Stimulated activated CD4-positive, alpha-beta T cell treated with anti-CD3 and anti-CD28 coated beads, Interleukin-1b, Interleukin-23, amount 100 ng/mL, for 24 hours (primary cell): ENCODE measurements around the gene SLC6A17.

ENCODE experiments used
- DNase-seq, 4 experiments: peaks; one replicate each; pipeline ENCODE4 v3.0.0-alpha.2; 2020; ENCODE audit warnings: low read depth in 4 of 4, low spot score in 1 of 4

SLC6A17 gene

DNA sequence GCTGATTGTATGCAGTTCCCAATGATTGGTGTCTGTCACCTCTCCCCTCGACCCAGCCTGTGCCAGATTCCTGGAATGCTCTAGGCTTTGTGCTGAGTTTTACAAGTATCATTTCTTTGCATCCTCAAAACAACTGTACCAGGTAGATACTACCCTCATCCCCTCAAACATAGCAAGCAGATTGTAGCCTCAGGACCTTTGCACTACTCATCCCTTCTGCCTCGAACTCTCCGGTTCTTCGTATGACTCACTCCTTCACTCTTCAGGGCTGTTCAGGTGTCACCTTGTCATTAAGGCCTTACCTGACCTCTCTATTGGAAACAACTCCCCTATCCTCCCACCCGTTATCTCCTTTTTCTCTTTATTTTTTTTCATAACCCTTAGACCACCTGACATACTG lies 67.8 kb downstream of the SLC6A17 start:
- DNase-seq, result no peak

DNA sequence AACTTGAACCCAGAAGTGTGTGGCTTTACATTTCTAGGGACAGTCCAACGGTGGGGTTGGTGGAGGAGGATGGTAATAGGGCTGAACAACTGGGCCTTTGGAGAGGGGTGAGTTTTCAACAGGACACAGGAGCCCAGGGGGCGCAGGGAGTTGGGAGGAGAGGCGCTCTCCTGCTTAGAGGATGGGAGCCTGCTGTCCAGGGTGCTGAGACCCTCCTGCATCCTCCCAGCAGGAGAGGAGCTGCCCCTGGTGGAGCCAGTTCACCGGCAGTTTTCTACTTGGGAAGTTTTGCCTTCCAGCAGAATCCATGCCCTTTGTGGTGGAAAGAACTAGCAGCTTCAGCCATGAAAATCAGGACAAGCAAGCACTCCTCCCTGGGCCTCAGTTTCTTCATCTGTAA lies 68.4 kb downstream of the SLC6A17 start:
- DNase-seq, result no peak

DNA sequence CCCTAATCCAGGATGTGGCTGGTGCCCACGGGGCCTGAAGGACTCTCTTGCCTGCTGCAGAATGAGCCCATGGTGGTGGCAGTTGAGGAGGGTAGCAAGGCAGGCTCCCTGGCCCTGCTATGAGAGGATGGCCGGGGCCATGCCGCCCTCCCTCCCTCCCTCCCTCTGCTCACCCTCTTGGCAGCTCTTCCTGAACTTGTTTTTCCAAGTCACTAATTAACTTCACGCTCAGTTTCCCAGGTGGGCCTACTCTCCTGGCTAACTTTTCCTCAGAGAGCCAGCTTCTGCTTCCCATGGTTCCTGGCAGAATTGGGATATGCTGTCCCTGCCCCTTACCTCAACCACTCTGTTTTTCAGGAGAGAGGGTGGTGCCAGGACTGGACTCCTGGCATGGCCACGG lies 70.0 kb downstream of the SLC6A17 start:
- no peak for DNase-seq

DNA sequence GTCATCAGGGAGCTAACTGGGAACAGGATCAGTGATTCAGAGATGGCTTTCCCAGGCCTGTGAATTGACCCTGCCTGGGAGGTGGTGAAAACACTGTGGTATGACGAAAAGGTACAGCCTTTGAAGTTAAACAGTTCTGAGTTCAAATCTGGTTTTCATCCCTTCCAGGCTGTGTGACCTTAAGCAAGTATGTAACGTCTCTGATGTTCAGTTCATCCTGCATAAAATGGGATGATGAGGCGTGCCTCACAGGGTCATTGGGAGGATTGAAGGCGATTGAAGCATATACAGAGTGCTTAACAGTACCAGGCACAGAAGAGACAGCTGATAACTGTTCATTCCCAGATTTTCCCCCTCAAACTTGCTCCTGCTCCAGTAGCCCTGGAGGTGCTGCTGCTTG lies 70.8 kb downstream of the SLC6A17 start:
- no peak for DNase-seq

DNA sequence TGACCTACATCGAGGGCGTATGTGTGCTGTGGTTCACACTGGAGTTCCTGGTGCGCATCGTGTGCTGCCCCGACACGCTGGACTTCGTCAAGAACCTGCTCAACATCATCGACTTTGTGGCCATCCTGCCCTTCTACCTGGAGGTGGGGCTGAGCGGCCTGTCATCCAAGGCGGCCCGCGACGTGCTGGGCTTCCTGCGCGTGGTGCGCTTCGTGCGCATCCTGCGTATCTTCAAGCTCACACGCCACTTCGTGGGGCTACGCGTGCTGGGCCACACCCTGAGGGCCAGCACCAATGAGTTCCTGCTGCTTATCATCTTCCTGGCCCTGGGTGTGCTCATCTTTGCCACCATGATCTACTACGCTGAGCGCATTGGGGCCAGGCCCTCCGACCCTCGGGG lies 72.8 kb downstream of the SLC6A17 start:
- DNase-seq, result no peak

DNA sequence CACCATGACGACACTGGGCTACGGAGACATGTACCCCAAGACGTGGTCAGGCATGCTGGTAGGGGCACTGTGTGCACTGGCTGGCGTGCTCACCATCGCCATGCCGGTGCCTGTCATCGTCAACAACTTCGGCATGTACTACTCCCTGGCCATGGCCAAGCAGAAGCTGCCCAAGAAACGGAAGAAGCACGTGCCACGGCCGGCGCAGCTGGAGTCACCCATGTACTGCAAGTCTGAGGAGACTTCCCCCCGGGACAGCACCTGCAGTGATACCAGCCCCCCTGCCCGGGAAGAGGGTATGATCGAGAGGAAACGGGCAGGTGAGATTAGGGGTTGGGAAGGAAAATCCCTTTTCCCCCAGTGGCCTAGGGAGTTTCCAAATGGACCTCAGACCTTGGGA lies 73.3 kb downstream of the SLC6A17 start:
- no peak for DNase-seq

DNA sequence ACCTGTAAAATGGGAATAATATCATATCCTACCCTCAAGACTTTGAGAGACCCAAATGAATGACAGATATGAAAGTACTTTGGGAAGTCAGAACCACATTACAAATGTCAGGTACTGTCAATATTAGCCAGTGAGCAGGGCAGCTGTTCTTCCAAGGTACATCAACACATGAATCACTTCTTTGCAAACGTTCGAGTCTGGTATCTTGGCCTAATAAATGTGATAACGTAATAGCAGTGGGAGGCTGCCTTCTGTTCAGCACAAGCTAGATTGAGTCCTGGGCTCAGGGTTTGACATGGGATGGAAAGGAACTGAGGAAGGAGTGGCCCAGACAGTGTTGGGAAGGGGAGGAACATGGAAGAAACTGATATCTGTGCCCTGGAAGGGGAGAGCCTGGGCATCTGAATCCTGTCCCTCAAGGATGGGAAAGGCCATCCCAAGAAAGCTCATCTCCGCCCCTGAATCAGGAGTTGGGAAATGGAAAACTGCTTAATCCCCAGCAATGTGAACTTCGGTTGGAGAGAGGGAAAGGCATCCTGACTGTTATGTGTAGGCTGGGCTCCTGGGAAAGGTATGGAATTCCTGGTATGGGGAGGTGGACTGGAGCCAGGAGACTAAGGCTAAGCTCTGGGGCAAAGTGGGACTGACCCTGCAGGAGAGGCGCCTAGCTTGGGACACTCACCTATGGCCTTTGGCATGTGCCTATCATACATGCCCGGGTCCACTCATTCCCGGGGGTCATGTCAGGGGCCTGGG lies 74.1 kb downstream of the SLC6A17 start:
- DNase-seq, result no peak

DNA sequence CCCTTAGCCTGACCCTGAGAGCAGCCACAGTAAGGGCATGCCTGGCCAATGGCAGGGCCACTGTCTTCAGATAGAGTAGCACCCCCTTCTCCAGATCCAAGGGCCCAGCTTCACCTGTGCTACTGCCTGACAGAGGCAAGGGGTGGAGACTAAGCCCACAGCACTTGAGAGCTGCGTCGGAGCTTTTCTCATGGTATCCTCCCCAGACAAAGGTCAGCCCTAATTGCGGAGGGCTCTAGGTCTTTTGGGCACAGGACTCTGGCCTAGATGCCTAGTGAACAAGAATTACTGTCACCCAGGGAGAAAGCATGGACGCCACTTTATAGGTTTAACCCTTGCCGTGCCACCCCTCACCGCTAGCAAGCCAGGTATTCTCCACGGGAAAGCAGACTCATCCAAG lies 74.9 kb downstream of the SLC6A17 start:
- DNase-seq, result no peak

DNA sequence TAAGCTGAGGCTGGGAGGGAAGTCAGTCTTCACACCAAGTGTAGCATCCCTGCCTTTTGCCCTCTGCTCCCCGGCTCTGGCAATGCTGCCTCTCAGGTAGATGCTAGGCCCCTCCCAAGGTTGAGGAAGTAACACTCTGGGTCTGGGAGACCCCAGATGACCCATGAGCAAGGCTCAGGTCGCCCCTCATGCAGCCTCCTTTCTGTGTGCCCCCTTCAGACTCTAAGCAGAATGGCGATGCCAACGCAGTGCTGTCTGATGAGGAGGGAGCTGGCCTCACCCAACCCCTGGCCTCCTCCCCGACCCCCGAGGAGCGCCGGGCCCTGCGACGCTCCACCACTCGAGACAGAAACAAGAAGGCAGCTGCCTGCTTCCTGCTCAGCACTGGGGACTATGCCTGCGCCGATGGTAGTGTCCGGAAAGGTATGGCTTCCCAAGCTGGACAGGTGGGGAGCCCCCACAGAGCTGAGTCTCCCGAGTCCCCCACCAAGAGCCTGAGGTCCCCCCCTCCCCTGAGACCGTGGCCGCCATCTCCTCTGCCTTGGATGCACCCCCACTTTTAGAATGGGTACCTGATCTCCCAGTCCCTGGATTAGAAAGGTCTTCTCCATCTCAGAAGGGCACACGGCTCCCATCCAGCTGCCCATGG lies 75.6 kb downstream of the SLC6A17 start:
- DNase-seq, result no peak

DNA sequence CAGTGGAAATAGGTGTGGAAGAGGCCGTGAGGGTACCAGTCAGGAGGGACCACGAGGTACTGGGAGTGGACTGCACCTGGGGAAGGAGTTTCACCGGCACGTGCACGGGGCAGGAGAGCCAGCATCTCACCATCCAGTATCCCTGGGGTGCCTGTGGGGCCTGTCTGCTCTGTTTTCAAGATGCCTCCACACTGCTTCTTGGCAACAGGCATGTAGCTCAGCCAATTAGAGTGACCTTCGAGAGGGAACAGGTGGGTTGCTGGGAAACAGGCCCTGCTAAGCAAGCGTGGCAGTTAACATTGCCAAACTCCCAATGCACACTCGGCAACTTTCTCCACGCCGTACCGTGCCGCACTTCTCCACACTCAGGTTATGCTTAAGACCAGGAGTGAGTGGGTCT lies 77.5 kb downstream of the SLC6A17 start:
- DNase-seq, result no peak

DNA sequence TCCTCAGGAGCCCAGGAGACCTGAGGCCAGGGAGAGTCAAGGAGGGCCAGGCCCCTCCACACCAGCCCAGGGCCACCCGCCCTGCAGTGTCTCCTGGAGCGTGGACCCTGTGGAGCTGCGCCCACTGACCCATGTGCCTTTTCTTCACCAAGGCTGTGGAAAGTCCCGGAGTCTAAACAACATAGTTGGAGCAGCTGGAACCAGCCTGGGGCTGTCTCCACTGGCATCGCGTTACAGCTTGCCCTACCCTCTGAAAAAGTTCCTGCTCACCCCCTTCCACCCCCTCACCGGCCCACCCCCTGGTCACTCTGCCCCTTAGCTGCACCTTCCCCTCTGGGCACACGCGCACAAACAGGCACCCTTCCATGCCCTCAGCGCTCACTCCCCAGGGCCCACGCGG lies 78.1 kb downstream of the SLC6A17 start:
- no peak for DNase-seq

DNA sequence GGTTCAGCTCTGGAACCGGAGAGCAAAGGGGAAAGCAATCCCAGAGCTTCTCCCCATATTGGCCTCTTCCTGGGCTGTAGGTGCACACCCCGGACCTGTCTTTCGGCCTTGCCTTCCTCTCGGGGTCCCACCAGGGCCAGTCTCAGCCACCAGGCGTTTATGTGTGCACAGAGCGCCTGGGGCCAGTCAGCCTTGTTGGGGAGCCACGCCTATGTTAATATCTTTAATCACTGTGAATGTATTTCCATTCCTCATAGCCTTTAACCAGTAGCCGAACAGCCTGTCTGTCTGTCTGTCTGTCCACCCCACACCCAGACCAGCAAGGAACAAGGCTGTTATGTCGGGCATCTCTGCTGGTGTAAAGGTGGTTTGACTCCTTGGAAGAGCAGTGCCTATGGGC lies 78.6 kb downstream of the SLC6A17 start:
- DNase-seq, result no peak

DNA sequence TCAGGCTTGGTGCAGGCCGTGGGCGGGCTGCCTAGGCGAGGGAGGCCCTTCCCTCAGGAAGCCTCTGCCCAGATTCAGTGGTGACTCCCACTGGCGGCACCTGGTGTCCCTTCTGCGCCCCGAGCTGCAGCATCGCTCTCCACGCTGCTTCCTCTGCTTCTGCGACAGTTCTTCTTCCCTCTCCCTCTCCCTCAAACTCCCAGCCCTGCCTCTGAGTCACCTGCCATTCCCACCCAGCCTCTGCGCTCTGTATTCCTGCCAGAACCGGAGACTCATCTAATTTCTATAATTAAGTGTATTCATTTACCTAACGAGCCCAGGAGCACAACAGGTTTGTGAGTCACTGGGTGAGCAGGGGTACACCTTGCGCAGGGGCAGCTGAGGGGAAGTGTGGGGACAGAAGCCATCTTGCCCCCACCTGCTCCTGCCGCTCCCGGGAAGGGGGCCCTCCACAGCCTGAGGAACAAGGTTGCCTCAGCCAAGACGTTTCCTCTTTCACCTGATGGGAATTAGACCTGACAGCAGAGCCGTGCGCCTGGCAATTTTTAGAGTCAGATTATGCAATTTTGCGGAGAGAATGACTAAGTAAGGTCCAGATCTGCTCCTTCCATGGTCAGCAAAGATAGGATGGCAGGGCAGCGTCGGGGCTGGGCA lies 79.2 kb downstream of the SLC6A17 start:
- no peak for DNase-seq

DNA sequence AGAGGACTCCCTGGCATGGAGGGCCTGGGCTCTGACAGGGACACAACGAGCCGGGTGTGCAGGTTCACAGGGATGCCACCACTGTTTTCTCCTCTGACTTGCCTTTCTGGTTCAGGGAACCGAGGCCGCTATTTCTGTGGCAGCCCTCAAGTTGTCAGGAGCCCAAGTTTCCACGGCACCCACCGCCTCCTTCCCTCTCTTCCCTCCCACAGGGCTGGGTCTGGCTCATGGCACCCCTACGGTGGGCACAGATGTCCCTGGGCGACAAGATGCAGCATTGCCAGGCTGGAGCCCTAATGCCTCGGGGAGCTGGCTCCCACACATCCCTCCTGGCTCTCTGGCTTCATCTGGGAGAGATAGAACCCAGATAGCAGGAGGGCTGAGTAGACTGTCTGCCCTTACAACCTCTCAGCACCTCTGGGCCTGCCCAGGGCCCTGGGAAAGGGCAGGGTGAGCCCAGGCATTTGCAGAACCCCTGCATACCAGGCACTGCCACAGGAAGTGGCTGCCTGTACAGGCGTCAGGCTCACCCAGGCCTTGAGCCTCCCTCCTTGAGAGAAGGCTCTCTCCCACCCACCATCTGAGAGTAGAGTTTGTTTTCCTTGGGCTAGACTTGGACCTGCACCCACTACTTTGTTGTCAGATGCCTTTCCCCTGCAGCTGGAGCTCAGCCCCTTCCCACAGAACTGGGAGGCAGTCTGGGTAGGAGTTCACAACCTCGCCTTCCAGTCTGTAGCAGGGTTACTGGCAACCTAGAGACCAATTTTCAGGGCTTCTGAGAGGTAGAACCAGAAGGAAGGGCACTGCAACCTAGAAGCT lies 80.3 kb downstream of the SLC6A17 start:
- no peak for DNase-seq

DNA sequence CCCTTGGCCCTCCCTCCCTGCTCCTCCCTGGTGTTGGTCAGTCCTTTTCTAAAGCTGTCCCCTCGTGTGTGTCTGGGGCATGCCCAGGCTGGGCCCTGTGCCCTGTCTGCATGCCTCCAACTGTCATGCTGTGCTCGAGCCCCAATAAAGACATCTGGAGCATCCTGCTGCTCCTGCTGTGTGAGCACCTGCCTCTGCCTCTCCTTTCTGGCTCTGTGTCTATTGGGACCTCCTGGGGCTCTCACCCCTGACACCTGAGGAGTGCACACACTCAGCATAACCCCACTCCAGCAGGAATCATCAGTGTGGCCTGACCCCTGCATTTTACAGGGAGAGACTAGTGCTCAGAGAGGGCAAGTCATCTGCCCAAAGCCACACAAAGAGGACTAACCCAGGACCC lies 83.6 kb downstream of the SLC6A17 start:
- DNase-seq, result no peak

DNA sequence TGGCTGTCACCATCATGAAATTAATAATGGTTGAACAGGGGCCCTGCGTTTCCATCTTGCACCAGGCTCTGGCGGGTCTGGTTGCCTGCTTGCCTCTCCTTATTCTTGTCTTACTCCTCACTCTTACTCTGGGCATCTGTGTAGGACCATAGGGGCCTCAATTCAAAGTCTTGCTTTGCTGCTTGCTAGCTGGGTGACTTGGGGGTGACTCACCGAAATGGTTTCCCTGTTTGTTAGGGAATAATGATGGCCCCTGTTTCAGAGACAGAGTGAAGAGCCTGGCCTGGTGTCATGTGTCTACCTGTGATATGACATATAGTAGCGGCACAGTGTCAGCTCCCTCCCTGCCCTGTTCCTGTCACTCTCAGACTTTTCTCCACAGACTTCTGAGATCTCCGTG lies 84.4 kb downstream of the SLC6A17 start:
- no peak for DNase-seq

DNA sequence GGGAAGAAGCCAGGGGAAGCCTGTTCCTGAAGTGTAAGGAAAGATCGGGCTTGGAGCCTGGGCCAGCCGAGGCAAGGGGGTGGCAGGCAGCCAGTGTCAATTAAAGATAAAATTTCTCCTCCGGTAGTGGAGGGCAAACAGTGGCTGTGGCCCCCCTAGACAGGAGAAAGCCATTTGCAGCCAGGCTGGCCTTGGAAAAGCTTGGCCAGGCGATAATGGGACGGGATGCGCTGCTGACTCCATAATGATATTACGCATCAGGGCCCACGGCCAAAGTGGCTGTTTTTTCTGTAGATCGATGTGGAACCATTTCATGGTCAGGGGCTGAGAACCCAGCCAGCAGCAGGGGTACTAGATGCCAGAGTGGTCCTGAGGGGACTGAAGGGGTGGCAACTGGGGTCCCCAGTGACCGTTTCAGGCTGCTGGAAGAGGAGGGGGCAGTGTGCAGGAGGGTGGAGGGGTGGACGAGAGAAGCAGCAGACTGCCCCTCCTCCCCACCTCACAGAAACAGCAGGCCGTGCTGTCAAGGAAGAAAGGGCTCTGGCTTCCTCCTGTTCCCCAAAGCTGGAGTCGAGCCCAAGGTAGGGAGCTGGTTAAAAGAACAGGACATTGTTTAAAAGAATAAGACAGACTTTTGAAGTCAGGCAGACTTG lies 85.0 kb downstream of the SLC6A17 start:
- DNase-seq, result no peak

DNA sequence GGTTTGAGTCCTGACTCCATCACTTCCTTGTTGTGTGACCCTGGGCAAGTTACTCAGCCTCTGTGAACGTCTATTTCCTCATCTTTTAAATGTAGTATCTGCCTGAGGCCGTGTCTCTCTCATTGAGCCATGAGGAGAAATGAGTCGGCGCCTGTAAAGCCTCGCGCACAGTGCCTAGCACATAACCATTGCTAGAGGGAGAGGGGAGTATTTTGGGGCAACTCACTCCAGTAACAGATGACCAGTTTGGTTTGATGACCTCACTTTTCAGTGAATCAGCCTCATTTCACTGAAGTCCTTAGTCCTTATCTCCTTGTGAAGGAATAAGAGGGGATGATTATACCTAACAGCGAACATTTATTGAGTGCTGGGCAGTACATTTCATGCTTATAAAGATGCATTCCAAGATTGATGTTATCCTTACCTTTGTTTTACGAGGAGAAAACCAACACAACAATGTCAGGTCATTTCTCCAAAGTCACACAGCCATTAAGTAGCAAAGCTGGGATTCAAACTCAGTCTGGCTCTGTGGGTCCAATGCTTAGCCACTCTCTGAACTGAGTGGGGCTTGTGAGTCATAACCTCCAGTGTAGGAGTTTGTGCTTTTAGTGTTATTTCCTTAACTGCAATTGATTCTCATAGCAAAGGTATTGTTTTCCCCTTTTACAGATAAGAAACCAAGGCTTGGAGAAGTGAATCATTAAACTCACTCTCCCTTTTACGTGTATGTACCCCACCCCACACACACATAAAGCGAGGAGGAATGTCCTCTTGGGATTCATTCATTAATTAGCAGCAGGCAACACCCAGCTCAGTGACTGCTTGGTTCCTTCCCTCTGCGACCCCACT lies 85.8 kb downstream of the SLC6A17 start:
- DNase-seq, result peak in 2 of 4 experiments; percentile 17 to 43

DNA sequence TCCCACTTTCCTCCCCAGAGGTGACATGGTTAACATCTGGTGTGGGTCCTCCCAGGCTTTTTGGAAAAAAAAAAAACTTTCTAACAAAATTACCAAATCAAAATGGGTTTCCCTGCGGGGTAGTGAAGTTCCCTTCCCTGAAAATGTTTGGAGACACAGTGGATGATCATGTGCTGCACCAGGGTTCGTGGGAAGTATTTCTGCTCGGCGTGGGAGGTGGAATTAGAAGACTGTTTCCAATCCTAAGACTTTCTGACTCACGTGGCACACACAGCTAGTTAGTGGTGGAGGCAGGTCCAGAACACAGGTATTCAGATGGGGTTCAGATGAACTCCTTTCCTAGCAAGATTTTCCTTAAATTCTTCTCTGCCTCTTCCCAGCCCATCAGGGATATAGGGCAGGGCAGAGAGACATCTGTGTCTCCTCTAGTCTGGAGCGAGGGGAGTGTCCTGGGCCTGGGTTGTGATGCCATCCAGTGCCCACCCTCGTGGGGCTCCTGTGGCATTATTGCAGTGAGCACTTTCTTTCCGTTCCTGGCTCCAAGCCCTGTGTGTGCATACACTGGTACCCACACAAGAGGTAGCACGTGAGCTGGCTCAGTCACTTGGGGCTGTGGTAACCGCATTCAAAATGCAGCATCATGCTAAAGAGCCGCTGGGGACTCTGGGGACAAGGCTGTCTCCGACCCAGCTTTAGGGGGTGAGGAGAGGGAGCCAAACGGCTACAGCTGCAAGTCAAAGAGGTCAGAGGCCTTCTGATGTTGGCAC lies 87.3 kb downstream of the SLC6A17 start:
- DNase-seq, result no peak
